Mucosa of descending colon (tissue), 3 donors: ENCODE data around the gene CNR2. TPM values are rescaled to one million over a fixed set of nuclear protein-coding genes. Genes with fewer than 3 reads are reported as not detected.
"Not testable (repeated sequence)": the region's sequence is repeated elsewhere in the genome, so short reads cannot be mapped to it uniquely, and the experiment has no call there.

Experiments used
- ATAC-seq: fragments of 200-7000 bp; cut with Tn5 transposase; one replicate; pipeline ENCODE4 v1.9.1; 2020; ENCODE audit warnings: mild to moderate bottlenecking, moderate library complexity
- DNase-seq, 3 donors: peaks; one replicate each; pipeline ENCODE4 v3.0.0-alpha.2; 2020
- H3K36me3 ChIP-seq: fragments of 200-600 bp; one replicate; pipeline ENCODE4 v1.8.0; 2021; ENCODE audit warnings: low read depth, mild to moderate bottlenecking
- H3K4me1 ChIP-seq: fragments of 200-600 bp; one replicate; pipeline ENCODE4 v1.8.0; 2021; ENCODE audit warnings: low read depth, mild to moderate bottlenecking
- H3K4me3 ChIP-seq: fragments of 200-600 bp; one replicate; pipeline ENCODE4 v1.8.0; 2021; ENCODE audit warnings: mild to moderate bottlenecking
- H3K9me3 ChIP-seq: fragments of 200-600 bp; one replicate; pipeline ENCODE4 v1.8.0; 2021; ENCODE audit warnings: mild to moderate bottlenecking
- intact Hi-C, 2 donors: fragments of 100-400 bp; cut with DNase I in 1 of 2; cut with micrococcal nuclease in 1 of 2; formaldehyde crosslinking; loops; one replicate each; pipeline versions ENCODE4 v1.11.0 to v1.11.1; 2022; cut with DNase I, micrococcal nuclease
- long read RNA-seq, 2 donors: library from polyadenylated mRNA; unstranded; transcript quantifications; one replicate each; pipeline ENCODE4 v2.0.0, GENCODE V29; 2019 to 2021
- total RNA-seq, 3 donors: library from RNA; stranded (reverse); fragmentation: NEBNext Ultra II Directional in 2 of 3; extraction: Animal tissue kit (Norgen Biotek cat#: 25700) in 2 of 3; gene quantifications; one replicate each; pipeline versions ENCODE4 v1.2.1 to v1.2.4, GENCODE V29; 2021 to 2023
- TF ChIP-seq, protein P1 (sequence below): fragments of 200-600 bp; IDR thresholded peaks from one replicate; pipeline ENCODE4 v1.8.0; 2022; ENCODE audit warnings: antibody characterized with exemption, mild to moderate bottlenecking
- donor health status: DM: no; HTN: no; CAD: no; lungs with moderate emphysema.
- donor health status: DM: no; HTN: no; CAD: no.
- donor health status: DM: no; HTN: yes; CAD: no.

CNR2 gene
- total RNA-seq: under 1 TPM; 0.06 to 0.19 (median 0.17) TPM
- long read RNA-seq, donor 1: 0 reads
- long read RNA-seq, donor 2: 0 reads

DNA sequence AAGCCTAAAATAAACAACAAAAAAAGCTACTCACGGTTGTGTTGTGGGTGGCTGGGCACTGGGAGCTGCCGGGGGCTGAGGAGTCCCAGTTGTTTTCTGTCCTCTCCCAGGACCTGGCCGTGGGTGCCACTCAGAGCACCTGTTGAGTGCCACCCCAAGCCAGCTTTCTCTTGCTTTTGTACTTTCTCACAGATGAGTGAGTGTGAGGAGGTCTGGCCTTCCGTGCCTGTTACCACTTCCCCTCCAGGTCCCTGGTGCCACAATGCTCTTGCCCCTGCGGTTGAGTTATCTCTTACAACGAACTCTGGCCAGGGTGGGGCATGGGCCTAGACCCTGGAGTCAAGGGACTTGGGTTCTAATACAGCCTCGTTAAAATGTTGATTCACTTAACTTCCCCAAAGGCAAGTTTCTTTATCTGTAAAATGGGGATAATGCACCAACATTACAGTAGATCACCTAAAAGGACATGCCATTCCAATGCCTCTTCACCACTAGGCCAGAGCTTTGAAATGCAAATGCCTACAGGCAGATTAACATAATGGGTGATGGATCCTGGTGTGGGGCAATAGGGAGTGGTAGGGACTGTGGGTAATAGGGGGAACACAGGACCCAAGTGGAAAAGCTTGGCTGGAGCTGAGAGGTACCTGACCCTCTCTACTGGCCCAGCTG, at the start of gene CNR2:
Gene CNR2, minus strand, starts transcription at position 151 of the 669 bp plus-strand sequence. CDS start 37,745 bp downstream, outside the sequence.
- Histone ChIP-seq H3K9me3 (no peaks in the 10 kb centered on the region), H3K4me1 (peaks cover 4% of the 10 kb centered on the region), H3K4me3 (no peak within 1 kb of the TSS), H3K36me3 (no peaks in the 10 kb centered on the region)
- ATAC-seq (peak; percentile 39), DNase-seq (peak in 1 of 3 donors; percentile 64)
- intact Hi-C loops: loop anchor here in 1 of 2 donors (10.0 kb wide), 1 partner anchor 139 kb away; the partner anchor contains the start of gene PITHD1
- TF ChIP-seq, protein P1, sequence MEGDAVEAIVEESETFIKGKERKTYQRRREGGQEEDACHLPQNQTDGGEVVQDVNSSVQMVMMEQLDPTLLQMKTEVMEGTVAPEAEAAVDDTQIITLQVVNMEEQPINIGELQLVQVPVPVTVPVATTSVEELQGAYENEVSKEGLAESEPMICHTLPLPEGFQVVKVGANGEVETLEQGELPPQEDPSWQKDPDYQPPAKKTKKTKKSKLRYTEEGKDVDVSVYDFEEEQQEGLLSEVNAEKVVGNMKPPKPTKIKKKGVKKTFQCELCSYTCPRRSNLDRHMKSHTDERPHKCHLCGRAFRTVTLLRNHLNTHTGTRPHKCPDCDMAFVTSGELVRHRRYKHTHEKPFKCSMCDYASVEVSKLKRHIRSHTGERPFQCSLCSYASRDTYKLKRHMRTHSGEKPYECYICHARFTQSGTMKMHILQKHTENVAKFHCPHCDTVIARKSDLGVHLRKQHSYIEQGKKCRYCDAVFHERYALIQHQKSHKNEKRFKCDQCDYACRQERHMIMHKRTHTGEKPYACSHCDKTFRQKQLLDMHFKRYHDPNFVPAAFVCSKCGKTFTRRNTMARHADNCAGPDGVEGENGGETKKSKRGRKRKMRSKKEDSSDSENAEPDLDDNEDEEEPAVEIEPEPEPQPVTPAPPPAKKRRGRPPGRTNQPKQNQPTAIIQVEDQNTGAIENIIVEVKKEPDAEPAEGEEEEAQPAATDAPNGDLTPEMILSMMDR: no peak

DNA sequence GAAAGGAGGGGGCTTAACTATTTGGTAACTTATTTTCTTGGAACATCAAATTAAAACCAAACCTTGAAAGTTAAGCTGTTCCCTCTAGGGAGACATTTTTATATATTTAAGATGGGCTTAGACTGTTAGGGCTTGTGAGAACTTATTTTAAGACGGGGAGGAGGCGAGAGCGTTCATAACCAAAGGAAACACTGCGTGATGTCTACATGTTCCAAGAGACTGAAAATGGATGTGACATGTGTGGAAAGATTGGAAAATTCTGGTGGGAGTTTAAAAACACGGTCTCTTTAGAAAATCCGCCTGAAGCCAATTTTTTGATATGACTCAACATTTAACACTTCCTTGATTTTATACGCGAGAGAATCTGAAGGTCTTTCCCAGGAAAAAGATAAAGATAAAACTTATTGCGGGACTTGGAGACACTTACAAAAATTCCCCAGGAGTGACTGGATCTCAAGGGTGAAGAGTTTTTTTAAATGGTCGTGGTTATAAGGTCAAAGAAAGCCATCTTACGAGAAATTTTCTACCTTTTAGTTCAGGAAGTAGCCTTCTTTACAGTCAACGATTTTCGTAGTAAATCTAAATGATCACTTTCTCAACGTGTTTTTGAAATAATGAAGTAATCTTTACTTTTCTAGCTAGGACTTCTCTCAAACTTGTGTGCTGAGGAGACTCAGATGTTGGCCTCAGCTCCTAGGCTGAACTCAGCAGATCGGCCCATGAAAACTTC, 47.3 kb upstream of the CNR2 start:
- no peak for ATAC-seq
- DNase-seq: no peak
- peaks cover 21% of the 10 kb centered on the region for H3K4me1 ChIP-seq

GRCh38 chr1:23959461-23960290, 46.5 kb upstream of the CNR2 start, which contains the start of gene PNRC2:
PNRC2 (plus strand) TSS chr1:23959828; CDS start chr1:23961458, 1,630 bp downstream.
- intact Hi-C loops: loop anchor here in 1 of 2 donors (5.0 kb wide), 1 partner anchor 63 kb away; no protein-coding TSS in a partner anchor
- Histone ChIP-seq H3K4me3 (peak within 1 kb of the TSS; percentile 83), H3K36me3 (no peaks in the 10 kb centered on the region), H3K9me3 (no peaks in the 10 kb centered on the region), H3K4me1 (peaks cover 21% of the 10 kb centered on the region)
- DNase-seq (peak; percentile 96 to 98 (median 97)), ATAC-seq (peak; percentile 94)
- TF ChIP-seq, protein P1: no peak

More for the DNA sequence above, 47.3 kb upstream of the CNR2 start:
- no peaks in the 10 kb centered on the region for H3K36me3 ChIP-seq
- peak overlapping the region; percentile 83 for H3K4me3 ChIP-seq
- TF ChIP-seq, protein P1: no peak
- no peaks in the 10 kb centered on the region for H3K9me3 ChIP-seq
- intact Hi-C loops: no loop called here

DNA sequence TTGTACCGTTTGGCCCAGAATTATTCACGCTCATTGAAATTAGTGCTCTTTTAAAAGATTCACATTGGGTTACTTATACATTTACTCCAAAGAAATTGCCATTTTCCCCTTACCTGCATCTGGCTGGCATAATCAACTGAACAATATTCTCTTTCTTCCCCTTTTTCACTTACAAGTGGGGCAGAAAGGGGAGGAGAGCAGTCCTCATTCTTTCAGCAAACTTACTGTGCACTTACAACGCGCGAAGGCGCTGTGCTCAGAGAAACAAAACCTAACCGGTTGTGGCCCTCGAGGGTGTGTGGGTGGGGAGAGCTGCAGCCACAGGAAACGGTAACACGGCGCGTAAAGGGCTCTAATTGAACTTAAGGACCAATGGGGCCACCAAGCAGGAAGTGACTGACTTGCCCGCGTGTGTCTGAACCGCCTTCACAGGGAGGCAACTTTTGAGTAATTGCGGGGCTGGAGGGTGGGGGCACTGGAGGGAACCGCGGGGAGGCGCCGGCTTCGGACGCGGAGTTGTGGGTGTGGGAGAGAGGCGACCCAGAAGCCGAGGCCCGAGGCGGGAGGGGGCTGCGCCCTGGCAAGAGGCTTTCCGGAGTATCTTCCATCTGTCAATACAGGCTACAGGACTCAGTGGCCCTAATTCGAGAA, 45.8 kb upstream of the CNR2 start:
- H3K36me3 ChIP-seq: no peaks in the 10 kb centered on the region
- TF ChIP-seq, protein P1: no peak
- intact Hi-C loops: loop anchor here in 1 of 2 donors (5.0 kb wide), 1 partner anchor 63 kb away; no protein-coding TSS in a partner anchor
- peaks cover 21% of the 10 kb centered on the region for H3K4me1 ChIP-seq
- peak; percentile 86 for ATAC-seq
- DNase-seq: peak; percentile 89 to 94 (median 92)
- H3K9me3 ChIP-seq: no peaks in the 10 kb centered on the region
- H3K4me3 ChIP-seq: peak overlapping the region; percentile 83

- intact Hi-C loops: loop anchor here in 1 of 2 donors (5.0 kb wide), 1 partner anchor 64 kb away; no protein-coding TSS in a partner anchor
- not testable (repeated sequence) for H3K36me3 ChIP-seq, H3K4me3 ChIP-seq, ATAC-seq, H3K9me3 ChIP-seq
- DNase-seq: peak in 1 of 3 donors; percentile 32
- peaks cover 18% of the 10 kb centered on the region for H3K4me1 ChIP-seq
These were observed 45.1 kb upstream of the CNR2 start for GRCh38 chr1:23958040-23958809.
